Stimulated activated naive CD8-positive, alpha-beta T cell treated with anti-CD3 and anti-CD28 coated beads, Interleukin-15, Interleukin-2, amounts not matched to agents 100 ng/mL and 50 ng/mL, for 24 hours (primary cell): ENCODE data around the gene PRDM16.

Experiments used
- H3K27ac Mint-ChIP-seq: one replicate; pipeline ENCODE4 v1.8.0; 2021; ENCODE audit warnings: mild to moderate bottlenecking, mixed read lengths
- H3K27me3 Mint-ChIP-seq: one replicate; pipeline ENCODE4 v1.8.0; 2021; ENCODE audit warnings: mixed read lengths
- H3K36me3 Mint-ChIP-seq: one replicate; pipeline ENCODE4 v1.8.0; 2021; ENCODE audit warnings: low read depth, mixed read lengths
- H3K4me1 Mint-ChIP-seq: one replicate; pipeline ENCODE4 v1.8.0; 2021; ENCODE audit warnings: low read depth, mixed read lengths
- H3K4me3 Mint-ChIP-seq: one replicate; pipeline ENCODE4 v1.8.0; 2021; ENCODE audit warnings: mild to moderate bottlenecking, mixed read lengths
- H3K9me3 Mint-ChIP-seq: one replicate; pipeline ENCODE4 v1.8.0; 2021; ENCODE audit warnings: mixed read lengths

The PRDM16 gene

GRCh38 chr1:3244025-3244926 is 175.3 kb downstream of the PRDM16 start:
- Mint-ChIP-seq H3K36me3 (no peaks in the 10 kb centered on the region), H3K27me3 (peaks cover 9% of the 10 kb centered on the region), H3K27ac (no peak overlapping the region), H3K4me3 (no peak overlapping the region), H3K4me1 (no peaks in the 10 kb centered on the region), H3K9me3 (no peaks in the 10 kb centered on the region)

GRCh38 chr1:3244927-3245315 is 175.9 kb downstream of the PRDM16 start:
- Mint-ChIP-seq H3K4me3 (no peak overlapping the region), H3K4me1 (no peaks in the 10 kb centered on the region), H3K27ac (no peak overlapping the region), H3K36me3 (no peaks in the 10 kb centered on the region), H3K27me3 (peaks cover 9% of the 10 kb centered on the region), H3K9me3 (no peaks in the 10 kb centered on the region)

- H3K36me3 Mint-ChIP-seq, result no peaks in the 10 kb centered on the region
- H3K4me1 Mint-ChIP-seq, result no peaks in the 10 kb centered on the region
- H3K4me3 Mint-ChIP-seq, result no peak overlapping the region
- no peak overlapping the region for H3K27ac Mint-ChIP-seq
- H3K9me3 Mint-ChIP-seq, result no peaks in the 10 kb centered on the region
- peaks cover 9% of the 10 kb centered on the region for H3K27me3 Mint-ChIP-seq
These were observed 176.3 kb downstream of the PRDM16 start for GRCh38 chr1:3245344-3245743.

- H3K4me3 Mint-ChIP-seq, result no peak overlapping the region
- H3K27ac Mint-ChIP-seq, result no peak overlapping the region
- peaks cover 9% of the 10 kb centered on the region for H3K27me3 Mint-ChIP-seq
- no peaks in the 10 kb centered on the region for H3K9me3 Mint-ChIP-seq
- H3K4me1 Mint-ChIP-seq, result no peaks in the 10 kb centered on the region
- no peaks in the 10 kb centered on the region for H3K36me3 Mint-ChIP-seq
These were observed 176.8 kb downstream of the PRDM16 start for GRCh38 chr1:3245768-3246167.

GRCh38 chr1:3246251-3246650 is 177.2 kb downstream of the PRDM16 start:
- H3K27ac Mint-ChIP-seq, result no peak overlapping the region
- peaks cover 9% of the 10 kb centered on the region for H3K27me3 Mint-ChIP-seq
- H3K4me3 Mint-ChIP-seq, result no peak overlapping the region
- H3K36me3 Mint-ChIP-seq, result no peaks in the 10 kb centered on the region
- no peaks in the 10 kb centered on the region for H3K4me1 Mint-ChIP-seq
- no peaks in the 10 kb centered on the region for H3K9me3 Mint-ChIP-seq

- Mint-ChIP-seq H3K4me1 (no peaks in the 10 kb centered on the region), H3K9me3 (no peaks in the 10 kb centered on the region), H3K4me3 (no peak overlapping the region), H3K27ac (no peak overlapping the region), H3K27me3 (peaks cover 9% of the 10 kb centered on the region), H3K36me3 (no peaks in the 10 kb centered on the region)
These were observed 178.6 kb downstream of the PRDM16 start for GRCh38 chr1:3247521-3248121.

GRCh38 chr1:3248155-3249141 is 179.4 kb downstream of the PRDM16 start:
- Mint-ChIP-seq H3K27ac (no peak overlapping the region), H3K9me3 (no peaks in the 10 kb centered on the region), H3K4me1 (no peaks in the 10 kb centered on the region), H3K36me3 (no peaks in the 10 kb centered on the region), H3K4me3 (no peak overlapping the region), H3K27me3 (peaks cover 9% of the 10 kb centered on the region)

- no peaks in the 10 kb centered on the region for H3K4me1 Mint-ChIP-seq
- no peaks in the 10 kb centered on the region for H3K9me3 Mint-ChIP-seq
- H3K27me3 Mint-ChIP-seq, result peaks cover 9% of the 10 kb centered on the region
- H3K27ac Mint-ChIP-seq, result no peak overlapping the region
- no peak overlapping the region for H3K4me3 Mint-ChIP-seq
- H3K36me3 Mint-ChIP-seq, result no peaks in the 10 kb centered on the region
These were observed 180.2 kb downstream of the PRDM16 start for GRCh38 chr1:3249231-3249630.

- Mint-ChIP-seq H3K4me1 (no peaks in the 10 kb centered on the region), H3K27ac (no peak overlapping the region), H3K36me3 (no peaks in the 10 kb centered on the region), H3K4me3 (no peak overlapping the region), H3K27me3 (peaks cover 9% of the 10 kb centered on the region), H3K9me3 (no peaks in the 10 kb centered on the region)
These were observed 180.9 kb downstream of the PRDM16 start for GRCh38 chr1:3249631-3250501.

- Mint-ChIP-seq H3K27me3 (peaks cover 9% of the 10 kb centered on the region), H3K4me1 (no peaks in the 10 kb centered on the region), H3K36me3 (no peaks in the 10 kb centered on the region), H3K9me3 (no peaks in the 10 kb centered on the region), H3K4me3 (no peak overlapping the region), H3K27ac (no peak overlapping the region)
These were observed 181.6 kb downstream of the PRDM16 start for GRCh38 chr1:3250624-3251023.

GRCh38 chr1:3251099-3251806 is 182.2 kb downstream of the PRDM16 start:
- H3K27me3 Mint-ChIP-seq, result peaks cover 9% of the 10 kb centered on the region

GRCh38 chr1:3251807-3252428 is 182.9 kb downstream of the PRDM16 start:
- Mint-ChIP-seq H3K4me3 (no peak overlapping the region), H3K9me3 (no peaks in the 10 kb centered on the region), H3K27me3 (peaks cover 7% of the 10 kb centered on the region), H3K4me1 (no peaks in the 10 kb centered on the region), H3K27ac (no peak overlapping the region), H3K36me3 (no peaks in the 10 kb centered on the region)

More at GRCh38 chr1:3251099-3251806, 182.2 kb downstream of the PRDM16 start:
- no peaks in the 10 kb centered on the region for H3K4me1 Mint-ChIP-seq
- H3K4me3 Mint-ChIP-seq, result no peak overlapping the region
- no peaks in the 10 kb centered on the region for H3K36me3 Mint-ChIP-seq
- no peaks in the 10 kb centered on the region for H3K9me3 Mint-ChIP-seq
- no peak overlapping the region for H3K27ac Mint-ChIP-seq

GRCh38 chr1:3255680-3256079 is 186.7 kb downstream of the PRDM16 start:
- no peaks in the 10 kb centered on the region for H3K27me3 Mint-ChIP-seq
- no peaks in the 10 kb centered on the region for H3K36me3 Mint-ChIP-seq
- H3K9me3 Mint-ChIP-seq, result peaks cover 3% of the 10 kb centered on the region
- H3K27ac Mint-ChIP-seq, result no peak overlapping the region
- H3K4me1 Mint-ChIP-seq, result no peaks in the 10 kb centered on the region
- no peak overlapping the region for H3K4me3 Mint-ChIP-seq
